Spleen (tissue), 7 donors: ENCODE measurements around the gene STAG3.
"Not testable (repeated sequence)": the region's sequence is repeated elsewhere in the genome, so short reads cannot be mapped to it uniquely, and the experiment has no call there.

ENCODE experiments used
- POLR2AphosphoS5 ChIP-seq, 3 donors: sonication (generic); formaldehyde crosslinking; IDR thresholded peaks; one replicate each; pipeline ENCODE4 v1.5.1; 2017; ENCODE audit warnings: antibody characterized with exemption in 3 of 3
- TF ChIP-seq, protein P1 (sequence below), 11 experiments: fragments of 200-600 bp in 7 of 11; fragments of 450-650 bp in 4 of 11; sonication (generic) in 4 of 11; IDR thresholded peaks in 8 of 11; conservative IDR thresholded peaks in 3 of 11; 1 replicate in 7 of 11; 2 replicates in 4 of 11; pipeline versions ENCODE4 v1.4.0 to v1.8.0; 2016 to 2021; ENCODE audit warnings: antibody characterized with exemption in 11 of 11, inconsistent platforms in 4 of 11, mild to moderate bottlenecking in 1 of 11
- donor health status: DM: no; HTN: no; CAD: no; lungs with moderate emphysema.
- donor health status: DM: no; HTN: no; CAD: no.
- donor health status: DM: no; HTN: no; CAD: no.

DNA sequence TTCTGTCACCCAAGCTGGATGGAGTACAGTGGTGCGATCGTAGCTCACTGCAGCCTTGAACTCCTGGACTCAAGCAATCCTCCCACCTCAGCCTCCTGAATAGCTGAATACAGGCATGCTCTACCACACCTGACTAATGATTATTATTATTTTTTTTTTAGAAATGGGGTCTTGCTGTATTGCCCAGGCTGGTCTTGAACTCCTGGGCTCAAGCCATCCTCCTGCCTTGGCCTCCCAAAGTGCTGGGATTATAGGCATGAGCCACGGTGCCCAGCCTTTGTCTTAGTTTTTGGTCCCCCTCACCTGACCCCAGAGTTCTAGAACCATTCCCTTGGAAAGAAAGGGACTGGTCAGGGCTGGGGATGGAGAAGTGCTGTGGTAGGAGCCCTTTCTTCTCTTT, 2.4 kb downstream of the STAG3 start:
- not testable (repeated sequence) for TF ChIP-seq POLR2AphosphoS5 (IDR thresholded peaks at IDR 0.05)
- TF ChIP-seq, protein P1, sequence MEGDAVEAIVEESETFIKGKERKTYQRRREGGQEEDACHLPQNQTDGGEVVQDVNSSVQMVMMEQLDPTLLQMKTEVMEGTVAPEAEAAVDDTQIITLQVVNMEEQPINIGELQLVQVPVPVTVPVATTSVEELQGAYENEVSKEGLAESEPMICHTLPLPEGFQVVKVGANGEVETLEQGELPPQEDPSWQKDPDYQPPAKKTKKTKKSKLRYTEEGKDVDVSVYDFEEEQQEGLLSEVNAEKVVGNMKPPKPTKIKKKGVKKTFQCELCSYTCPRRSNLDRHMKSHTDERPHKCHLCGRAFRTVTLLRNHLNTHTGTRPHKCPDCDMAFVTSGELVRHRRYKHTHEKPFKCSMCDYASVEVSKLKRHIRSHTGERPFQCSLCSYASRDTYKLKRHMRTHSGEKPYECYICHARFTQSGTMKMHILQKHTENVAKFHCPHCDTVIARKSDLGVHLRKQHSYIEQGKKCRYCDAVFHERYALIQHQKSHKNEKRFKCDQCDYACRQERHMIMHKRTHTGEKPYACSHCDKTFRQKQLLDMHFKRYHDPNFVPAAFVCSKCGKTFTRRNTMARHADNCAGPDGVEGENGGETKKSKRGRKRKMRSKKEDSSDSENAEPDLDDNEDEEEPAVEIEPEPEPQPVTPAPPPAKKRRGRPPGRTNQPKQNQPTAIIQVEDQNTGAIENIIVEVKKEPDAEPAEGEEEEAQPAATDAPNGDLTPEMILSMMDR (IDR thresholded peaks at IDR 0.05 in 8 of 11, conservative IDR thresholded peaks at IDR 0.05 in 3 of 11) = not testable (repeated sequence)
